Dermis microvascular lymphatic vessel endothelial cell (primary cell): ENCODE results near the gene PTCH2. TPM values are rescaled to one million over a fixed set of nuclear protein-coding genes. Genes with fewer than 3 reads are reported as not detected.
"Not testable (repeated sequence)": the region's sequence is repeated elsewhere in the genome, so short reads cannot be mapped to it uniquely, and the experiment has no call there.

Experiments
- DNase-seq, 2 donors: peaks; one replicate each; pipeline versions ENCODE4 v3.0.0 to v3.0.0-alpha.2; 2010; ENCODE audit warnings: low read depth in 2 of 2
- total RNA-seq: library from RNA; depleted of rRNA; stranded (reverse); fragments of >200 nt; gene quantifications from 2 replicates; pipeline ENCODE4 v1.2.1, GENCODE V29; 2014

The PTCH2 gene
- total RNA-seq, 1 donor from 2014 or later, result under 0.01 TPM

DNA sequence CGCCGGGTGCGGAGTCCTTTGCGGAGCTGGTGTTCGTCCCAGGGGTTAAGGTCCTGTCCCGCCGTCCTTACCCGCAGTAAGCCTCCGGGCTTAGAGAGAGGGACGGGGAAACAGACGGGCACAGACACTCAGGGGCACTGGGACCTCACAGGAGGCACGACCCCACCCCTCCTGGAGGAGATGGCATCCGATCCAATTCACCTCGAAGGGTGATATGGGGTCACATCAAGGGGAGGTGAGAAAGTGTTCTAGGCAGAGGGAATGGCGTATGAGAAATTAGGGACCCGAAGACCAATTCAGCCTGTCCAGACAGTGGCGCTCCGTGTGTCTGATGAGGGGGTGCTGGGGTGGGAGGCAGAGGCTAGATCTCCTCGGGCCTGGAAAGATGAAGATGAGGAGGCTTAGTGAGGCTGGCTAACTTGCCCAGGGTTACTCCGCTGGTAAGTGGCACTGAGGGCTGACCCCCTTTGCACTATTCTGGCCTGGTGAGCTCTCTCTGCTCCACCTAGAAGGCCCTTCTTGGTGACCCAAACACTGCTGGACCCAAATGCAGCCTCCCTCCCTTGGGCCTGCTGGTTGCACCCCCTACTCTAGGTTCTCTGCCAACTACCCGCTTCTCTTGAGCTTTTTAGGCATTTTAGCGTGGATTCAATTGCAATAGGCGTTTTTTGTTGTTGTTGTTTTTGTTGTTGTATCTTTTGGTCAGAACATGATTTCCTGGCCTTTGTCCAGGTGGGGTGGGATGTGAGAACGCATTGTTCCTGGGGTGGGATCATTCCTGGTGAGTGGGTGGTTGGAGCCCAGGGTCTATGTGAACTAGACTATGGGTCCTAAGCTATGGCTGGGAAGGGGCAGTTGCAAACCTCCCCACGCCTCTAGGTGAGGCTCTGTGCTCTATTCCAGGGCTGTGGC is 22.5 kb downstream of the PTCH2 start:
- no peak for DNase-seq

GRCh38 chr1:44819608-44820327 is 23.3 kb downstream of the PTCH2 start:
- DNase-seq, result peak; percentile 64 to 73

DNA sequence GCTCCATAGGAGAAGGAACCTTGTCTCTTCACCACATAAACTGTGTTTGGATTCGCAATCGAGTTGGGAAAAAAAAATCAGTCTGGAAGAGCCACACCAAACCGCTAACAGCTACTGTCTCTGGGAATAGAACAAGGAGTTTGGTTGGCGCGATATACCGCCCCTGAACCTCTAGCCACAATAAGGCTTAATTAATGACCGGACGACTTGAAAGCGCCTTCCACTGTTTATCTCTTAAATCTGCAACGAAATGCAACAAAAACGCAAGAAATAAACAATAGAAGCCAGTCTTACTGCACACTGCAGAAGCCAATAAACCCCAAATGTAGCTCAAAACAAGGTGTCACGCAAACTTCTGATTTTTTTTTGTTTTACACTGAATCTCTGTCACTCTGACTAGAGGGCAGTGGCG is 23.9 kb downstream of the PTCH2 start:
- peak in 1 of 2 donors; percentile 51 for DNase-seq

- DNase-seq, result no peak
Measured at GRCh38 chr1:44817771-44818495, 25.1 kb downstream of the PTCH2 start.

- DNase-seq, result no peak
Measured at GRCh38 chr1:44817307-44817706, 25.7 kb downstream of the PTCH2 start.

GRCh38 chr1:44815926-44816325 is 27.1 kb downstream of the PTCH2 start:
- not testable (repeated sequence) for DNase-seq

DNA sequence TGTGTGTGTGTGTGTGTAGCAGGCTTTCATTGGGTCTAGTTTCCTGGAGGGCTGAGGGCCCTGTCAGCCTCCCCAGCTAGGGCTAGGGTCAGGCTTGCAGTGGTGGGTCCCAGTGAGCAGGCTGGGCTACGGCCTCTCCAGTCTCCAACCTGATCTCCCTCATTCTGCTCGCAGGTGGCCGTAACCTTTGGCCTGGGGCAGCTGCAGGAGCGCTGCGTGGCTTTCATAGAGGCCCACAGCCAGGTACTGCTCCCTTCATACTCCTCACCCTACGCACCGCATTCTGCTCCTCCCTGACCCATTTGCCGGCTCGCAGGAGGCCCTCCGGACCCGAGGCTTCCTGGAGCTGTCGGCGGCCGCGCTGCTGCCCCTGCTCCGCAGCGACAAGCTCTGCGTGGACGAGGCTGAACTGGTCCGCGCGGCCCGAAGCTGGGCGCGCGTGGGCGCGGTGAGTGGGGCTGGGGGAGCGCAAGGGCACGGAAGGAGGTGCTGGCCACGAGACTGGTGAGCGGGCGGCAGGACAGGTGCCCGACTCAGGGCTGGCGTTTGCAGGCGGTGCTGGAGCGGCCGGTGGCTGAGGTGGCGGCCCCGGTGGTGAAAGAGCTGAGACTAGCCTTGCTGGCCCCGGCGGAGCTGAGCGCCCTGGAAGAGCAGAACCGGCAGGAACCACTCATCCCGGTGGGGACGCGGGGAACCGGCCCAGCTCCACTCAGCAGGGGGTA is 30.1 kb downstream of the PTCH2 start:
- no peak for DNase-seq

GRCh38 chr1:44811234-44811633 is 31.8 kb downstream of the PTCH2 start:
- no peak for DNase-seq

DNA sequence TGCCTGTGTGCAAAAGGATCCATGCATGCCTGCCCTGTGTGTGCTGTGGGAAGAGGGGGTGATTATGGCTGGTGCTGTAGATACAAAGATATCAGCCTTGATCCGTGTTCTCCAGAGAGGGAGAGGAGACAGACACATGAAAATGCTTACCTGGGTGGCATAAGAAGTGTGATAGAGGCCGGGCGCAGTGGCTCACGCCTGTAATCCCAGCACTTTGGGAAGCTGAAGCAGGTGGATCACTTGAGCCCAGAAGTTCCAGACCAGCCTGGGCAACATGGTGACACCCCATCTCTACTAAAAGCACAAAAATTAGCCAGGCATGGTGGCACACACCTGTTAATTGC is 32.3 kb downstream of the PTCH2 start:
- not testable (repeated sequence) for DNase-seq

- peak in 1 of 2 donors; percentile 43 for DNase-seq
Measured at GRCh38 chr1:44810101-44810761, 32.8 kb downstream of the PTCH2 start.

DNA sequence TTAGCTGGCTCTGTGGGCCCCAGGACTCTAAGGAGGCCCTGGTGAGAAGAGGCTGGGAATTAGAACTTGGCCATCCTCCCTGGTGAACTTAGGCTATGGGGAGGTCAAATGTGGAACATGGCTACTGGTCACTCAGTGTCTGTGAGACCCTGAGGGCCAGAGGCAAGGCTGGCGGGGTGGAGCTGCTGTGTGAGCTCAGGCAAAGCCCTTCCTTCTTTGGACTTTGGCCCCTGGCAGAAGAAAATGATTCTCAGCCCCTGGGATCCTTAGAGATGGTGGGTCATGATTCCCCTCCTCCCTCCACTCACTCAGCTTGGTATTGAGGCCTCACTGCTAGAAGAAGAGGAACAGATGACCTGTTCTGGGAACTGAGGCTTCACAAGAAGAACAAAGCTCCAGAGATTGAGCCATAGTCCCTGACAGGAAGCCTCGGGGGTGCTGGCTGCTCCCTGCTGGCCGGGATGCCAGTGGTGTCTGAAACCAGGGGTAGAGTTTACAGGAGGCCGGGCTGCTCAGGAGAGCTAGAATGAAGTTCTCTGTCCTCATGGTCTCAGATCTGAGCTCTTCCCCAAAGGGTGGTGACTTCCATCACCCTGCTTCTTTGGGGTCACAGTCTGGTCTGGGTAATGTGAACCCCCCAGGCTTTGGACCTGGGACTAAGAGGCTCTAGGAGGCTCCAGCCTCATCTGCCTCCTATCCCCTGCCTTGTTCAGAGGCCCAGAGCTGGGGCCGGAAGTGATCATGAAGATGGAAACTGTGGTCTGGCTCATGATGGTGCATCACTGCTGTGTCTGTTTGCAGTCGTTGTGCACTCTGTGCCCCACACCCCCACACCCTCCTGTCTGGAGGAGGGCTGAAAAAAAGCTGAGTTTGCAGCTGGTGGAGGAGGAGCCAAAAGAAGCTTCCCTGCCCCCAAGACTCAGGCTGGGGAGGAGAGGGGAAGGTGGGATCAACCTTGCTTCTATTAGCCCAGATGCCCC is 33.8 kb downstream of the PTCH2 start:
- peak in 1 of 2 donors; percentile 59 for DNase-seq

GRCh38 chr1:44808063-44808937 is 34.8 kb downstream of the PTCH2 start, which contains the start of gene BTBD19:
BTBD19 (plus strand) TSS chr1:44808523; CDS start chr1:44808821, 298 bp downstream.
- peak; percentile 82 to 95 for DNase-seq

DNA sequence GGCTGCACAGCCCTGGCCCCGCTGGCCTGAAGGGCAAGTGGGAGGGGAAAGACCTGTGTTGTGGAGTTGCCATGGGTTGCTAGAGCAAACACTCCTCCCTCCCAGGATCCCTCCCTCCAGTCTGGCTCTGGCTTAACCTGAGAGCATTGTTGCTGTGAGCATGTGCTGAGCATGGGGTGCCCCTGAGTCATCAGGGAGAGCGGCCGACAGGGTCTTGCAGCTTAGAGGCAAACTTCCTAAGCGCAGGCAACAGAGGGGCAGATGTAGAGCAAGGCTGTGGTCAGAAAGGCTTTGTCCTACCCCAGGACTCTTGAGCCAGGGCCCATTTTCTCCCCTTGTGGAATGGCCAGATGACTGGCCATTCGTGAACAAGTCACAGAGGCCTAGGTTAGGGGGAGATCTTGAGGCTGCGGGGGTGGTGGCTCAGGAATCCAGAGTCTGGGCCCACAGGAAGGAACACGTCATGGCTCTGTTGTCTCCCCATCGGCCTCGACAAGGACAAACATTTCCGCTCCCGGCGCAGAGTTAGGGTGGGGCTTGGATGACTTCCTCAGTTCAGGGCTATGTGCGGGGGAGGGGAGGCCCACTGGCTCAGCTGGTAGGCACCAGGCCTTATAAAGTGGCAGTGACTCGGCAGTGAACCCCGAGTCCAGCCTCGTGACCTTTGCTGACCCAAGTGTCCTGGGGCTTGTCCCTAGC is 35.5 kb downstream of the PTCH2 start:
- peak; percentile 100 for DNase-seq

- no peak for DNase-seq
Measured at GRCh38 chr1:44806704-44807363, 36.2 kb downstream of the PTCH2 start, which contains the start of gene DYNLT4. DYNLT4 (minus strand) TSS chr1:44807351; CDS start chr1:44806668, 683 bp downstream.

DNA sequence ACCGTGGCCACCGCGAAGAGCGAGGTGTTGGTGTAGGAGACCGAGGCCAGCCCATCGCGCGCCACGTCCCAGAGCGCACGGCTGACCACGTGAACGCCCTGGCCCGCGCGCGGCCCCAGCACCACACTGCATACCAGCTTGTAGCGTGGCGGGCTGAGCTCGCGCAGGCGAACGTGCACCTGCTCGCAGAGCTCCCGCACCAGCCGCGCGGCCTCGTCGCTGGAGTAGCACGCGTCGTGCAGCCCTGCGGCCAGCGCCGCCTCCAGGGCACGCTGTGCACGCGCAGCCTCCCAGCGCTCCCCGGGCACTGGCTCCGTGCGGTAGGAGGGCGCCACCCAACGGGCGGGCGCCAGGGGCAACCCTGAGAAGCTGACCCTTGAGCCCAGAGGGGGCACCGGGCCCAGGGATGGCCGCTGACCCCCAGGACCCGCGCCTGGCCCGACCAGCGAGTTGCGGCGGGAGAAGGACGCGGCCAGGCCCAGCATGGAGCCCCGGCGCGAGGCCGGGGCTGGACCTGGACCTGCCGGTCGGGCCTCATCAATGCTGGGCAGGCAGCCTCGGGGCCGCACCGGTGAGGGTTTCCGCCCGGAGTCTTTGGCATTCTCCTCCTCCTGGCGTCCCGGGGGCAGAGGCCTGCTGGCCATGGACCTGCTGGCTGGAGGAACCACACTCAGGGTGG is 36.9 kb downstream of the PTCH2 start:
- DNase-seq, result no peak

GRCh38 chr1:44805311-44806024 is 37.6 kb downstream of the PTCH2 start:
- no peak for DNase-seq
